Left ventricle myocardium superior (tissue), 1 donor: ENCODE results near the gene AMN. TPM values are rescaled to one million over a fixed set of nuclear protein-coding genes. Genes with fewer than 3 reads are reported as not detected.

Experiments used
- ATAC-seq: fragments of 200-7000 bp; cut with Tn5 transposase; one replicate; pipeline ENCODE4 v1.9.1; 2020; ENCODE audit warnings: mild to moderate bottlenecking, moderate library complexity
- DNase-seq: peaks from one replicate; pipeline ENCODE4 v3.0.0-alpha.2; 2020
- intact Hi-C: fragments of 100-400 bp; cut with micrococcal nuclease; formaldehyde crosslinking; loops from one replicate; pipeline ENCODE4 v1.11.0; 2022
- total RNA-seq: library from RNA; stranded (reverse); fragmentation: NEBNext Ultra II Directional; extraction: Animal tissue kit (Norgen Biotek cat#: 25700); gene quantifications from one replicate; pipeline ENCODE4 v1.2.1, GENCODE V29; 2021
- donor health status: DM: no; HTN: yes; CAD: no; lungs with severe emphysema.

Gene AMN
- total RNA-seq, 1 donor from 2014 or later: not detected

GRCh38 chr14:102939820-102940561, 17.5 kb downstream of the AMN start:
- intact Hi-C loops: no loop called here

DNA sequence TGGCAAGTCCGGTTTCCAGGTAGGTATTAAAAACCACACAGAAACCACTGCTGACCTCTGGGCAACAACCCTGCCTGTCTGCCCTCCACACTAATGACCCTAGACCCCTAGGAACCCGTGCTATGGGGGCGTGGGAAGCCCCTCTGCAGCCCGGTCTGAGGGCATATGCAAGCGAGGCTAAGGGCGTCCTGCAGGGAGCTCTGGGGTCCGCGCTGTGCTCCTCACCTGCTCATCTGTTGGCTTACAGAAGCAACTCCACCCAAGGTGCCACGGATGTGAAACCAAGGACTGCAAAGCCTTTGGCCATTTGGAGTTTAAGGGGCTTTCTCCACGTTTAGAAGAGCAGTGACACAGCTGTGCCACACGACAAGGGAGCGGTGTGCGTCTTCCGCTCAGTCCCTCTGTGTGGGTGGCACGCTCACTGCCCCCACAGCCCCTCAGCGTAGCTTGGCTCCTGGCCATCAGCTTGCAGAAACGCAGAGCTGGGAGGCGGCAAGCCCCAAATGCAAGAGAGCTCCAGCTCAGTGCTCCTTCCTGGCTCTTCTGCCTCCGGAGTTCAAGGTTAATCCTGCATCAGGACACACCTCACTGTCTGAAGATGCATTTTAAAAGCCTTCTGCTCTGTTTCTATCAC, 18.4 kb downstream of the AMN start:
- no peak for DNase-seq
- intact Hi-C loops: no loop called here
- ATAC-seq: no peak

More at GRCh38 chr14:102939820-102940561, 17.5 kb downstream of the AMN start:
- ATAC-seq (peak; percentile 30), DNase-seq (no peak)

DNA sequence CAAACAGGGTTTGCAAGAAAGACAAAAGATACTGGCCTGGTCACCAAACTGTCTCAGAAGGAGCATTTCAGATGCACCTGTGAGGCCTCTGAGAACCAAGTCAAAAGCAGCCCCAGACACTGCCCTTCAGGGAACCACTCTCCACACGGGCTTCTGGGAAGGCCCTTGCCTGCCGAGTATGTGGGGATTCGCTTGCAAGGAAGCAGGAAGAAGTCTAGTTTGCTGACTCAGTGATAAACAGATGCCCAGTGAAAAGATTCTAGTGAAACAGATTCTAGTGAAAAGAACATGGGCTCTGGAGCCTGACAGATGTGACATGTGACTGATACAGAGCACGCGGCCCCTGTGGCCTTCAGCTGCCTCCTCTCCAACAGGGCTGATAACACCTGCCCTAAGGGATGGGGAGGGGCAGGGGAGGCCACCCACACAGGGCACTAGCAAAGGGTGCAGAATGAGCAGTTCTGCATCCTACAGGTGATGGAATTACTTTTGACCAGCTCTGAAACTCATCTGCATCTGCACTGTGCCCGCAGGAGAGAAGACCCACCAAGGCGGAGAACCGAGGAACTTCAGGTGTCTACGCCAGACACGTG, 19.1 kb downstream of the AMN start:
- peak; percentile 54 for ATAC-seq
- DNase-seq: no peak
- intact Hi-C loops: no loop called here

DNA sequence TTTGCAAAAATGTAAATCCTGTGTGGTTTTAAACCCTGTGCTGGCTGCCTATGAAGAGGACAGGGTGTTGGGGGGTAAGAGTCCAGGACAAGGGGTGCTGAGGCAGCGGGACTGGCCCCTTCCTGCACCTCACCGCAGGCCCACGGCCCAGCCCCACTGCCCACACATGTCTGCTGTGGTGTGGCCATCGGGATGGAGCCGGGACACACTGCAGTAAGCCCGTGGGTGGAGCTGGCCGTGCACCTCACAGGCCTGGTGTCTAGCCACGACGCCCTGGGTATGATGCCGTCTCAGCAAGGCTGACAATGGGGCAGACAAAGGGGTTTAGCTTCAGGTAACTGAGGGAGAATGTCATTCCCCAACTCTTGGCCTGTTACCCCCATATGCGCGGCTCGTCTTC, 19.6 kb downstream of the AMN start:
- DNase-seq (no peak), ATAC-seq (no peak)
- intact Hi-C loops: no loop called here

DNA sequence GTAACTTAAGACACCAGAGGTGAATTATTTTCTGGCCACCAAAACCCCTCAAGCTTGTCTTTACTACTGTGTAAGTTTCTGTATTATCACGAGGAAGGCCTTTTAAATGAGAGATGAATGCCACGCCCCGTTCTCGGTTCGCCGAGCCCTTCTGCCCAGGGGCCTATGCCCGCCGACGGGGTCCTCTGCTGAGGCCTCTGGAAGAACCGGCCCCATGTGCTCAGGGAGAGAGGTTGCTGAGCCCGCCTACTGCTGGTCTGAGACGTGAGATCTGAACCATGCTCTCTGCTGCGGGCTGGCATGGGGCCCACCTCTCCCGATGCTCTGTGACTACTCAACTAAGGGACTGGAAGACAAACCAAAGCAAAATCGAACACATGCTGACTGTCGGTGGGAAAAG, 21.0 kb downstream of the AMN start:
- ATAC-seq (no peak), DNase-seq (no peak)
- intact Hi-C loops: no loop called here

- intact Hi-C loops: no loop called here
Measured at GRCh38 chr14:102943979-102944378, 21.5 kb downstream of the AMN start.

DNA sequence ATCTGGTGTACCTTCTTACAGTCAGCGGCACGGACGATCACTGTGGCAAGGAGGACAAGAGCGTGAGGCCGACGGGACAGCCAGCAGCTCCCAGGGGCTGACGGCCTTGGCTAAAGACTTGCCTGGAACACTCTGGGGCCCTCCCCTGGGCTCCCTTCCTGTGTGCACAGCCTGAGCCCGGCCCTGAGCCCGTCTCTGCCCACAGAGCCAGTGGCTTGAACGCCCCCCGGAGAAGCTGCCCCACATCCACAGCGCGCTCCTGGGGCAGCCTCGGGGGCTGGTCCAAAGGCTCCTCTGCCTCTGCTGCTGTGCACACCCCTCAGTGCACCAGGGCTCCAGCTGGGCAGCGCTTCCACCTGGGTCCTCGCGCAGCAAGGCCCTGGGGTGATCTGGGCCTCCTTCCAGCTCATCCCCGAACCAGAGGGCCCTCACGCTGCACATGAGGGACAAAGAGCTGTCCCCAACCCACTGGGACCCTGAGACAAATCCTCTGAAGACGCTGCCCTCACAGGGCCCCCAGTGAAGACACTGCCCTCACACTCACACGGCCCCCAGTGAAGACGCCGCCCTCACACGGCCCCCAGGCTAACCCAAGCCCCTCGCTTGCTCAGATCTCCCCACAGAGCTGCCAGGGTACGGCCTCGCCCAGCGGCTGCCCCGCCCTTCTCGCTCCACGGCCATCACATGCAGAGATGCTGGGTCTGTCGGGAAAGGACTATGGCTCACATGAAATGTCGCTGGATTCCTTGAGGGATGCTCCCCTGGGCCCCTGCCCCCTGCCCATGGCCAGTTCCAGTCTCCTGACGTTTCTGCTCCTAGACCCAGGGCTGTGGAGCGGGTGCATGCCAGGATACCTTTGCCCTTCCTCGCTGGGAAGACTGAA, 22.2 kb downstream of the AMN start:
- DNase-seq (no peak), ATAC-seq (no peak)
- intact Hi-C loops: no loop called here

More at GRCh38 chr14:102943979-102944378, 21.5 kb downstream of the AMN start:
- DNase-seq (no peak), ATAC-seq (no peak)

GRCh38 chr14:102945346-102946130, 23.1 kb downstream of the AMN start:
- intact Hi-C loops: no loop called here
- ATAC-seq (no peak), DNase-seq (no peak)

DNA sequence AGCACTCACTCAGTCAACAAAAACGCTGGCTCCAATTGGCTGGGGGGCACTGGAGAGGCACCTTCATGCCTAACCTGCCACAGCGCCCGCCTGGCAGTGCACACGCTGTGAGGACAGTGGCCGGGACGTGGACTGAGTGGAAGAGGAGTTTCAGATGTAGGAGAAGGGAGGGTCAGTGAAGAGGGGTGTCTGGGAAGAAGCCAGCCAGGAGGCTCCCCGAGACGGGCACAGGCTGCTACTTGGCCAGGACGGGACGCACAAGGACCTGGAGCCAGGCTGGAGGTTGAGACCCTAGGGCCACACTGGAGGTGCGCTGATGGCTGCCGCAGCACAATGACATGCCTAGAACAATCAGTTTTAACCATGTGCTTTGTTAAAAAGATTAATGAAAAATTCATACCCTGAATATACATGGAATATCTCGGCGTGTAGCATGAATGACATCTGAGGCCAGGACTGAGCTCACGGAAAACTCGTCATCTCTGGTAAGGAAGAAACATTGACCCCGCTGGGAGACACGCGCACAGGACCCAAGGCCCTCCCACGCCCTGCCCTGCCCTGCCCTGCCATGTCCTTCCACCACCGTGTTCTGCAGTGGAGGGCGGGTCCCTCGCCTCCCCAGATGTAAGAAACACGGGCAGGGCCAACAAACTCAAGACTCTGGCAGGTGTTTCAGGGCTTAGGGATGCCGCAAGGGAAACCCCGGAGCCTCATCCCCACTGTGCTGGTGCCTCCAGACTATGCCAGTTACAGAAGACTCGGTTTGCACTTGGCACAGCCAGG, 25.0 kb downstream of the AMN start:
- intact Hi-C loops: no loop called here
- DNase-seq: no peak
- no peak for ATAC-seq

GRCh38 chr14:102948698-102949061, 26.2 kb downstream of the AMN start:
- intact Hi-C loops: no loop called here
- DNase-seq: no peak
- ATAC-seq: no peak

- ATAC-seq: peak; percentile 5
- no peak for DNase-seq
- intact Hi-C loops: no loop called here
Measured at GRCh38 chr14:102949062-102949800, 26.8 kb downstream of the AMN start.

GRCh38 chr14:102949801-102950451, 27.5 kb downstream of the AMN start:
- ATAC-seq: peak; percentile 82
- intact Hi-C loops: no loop called here
- peak; percentile 80 for DNase-seq

DNA sequence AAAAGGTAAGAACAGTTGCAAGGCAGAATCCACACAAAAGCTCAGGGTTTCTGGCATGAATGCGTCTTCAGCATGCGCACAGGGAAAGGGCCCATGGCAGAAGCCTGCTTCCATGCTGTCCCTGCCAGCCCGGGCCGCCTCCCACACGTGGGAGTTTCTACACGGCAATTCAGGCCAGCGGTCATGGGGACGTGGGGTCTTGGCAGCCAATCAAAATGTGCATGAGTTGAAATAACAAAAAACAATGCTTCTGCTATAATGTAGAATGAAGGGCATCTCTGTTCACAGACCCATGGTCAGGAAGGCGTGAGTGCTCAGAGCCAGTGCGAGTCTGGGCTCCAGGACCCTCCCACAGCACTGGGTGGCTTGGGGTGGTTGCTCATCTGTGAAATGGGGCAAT, 28.6 kb downstream of the AMN start:
- intact Hi-C loops: no loop called here
- ATAC-seq: no peak
- no peak for DNase-seq

- intact Hi-C loops: no loop called here
- no peak for ATAC-seq
Measured at GRCh38 chr14:102951799-102952198, 29.3 kb downstream of the AMN start.

DNA sequence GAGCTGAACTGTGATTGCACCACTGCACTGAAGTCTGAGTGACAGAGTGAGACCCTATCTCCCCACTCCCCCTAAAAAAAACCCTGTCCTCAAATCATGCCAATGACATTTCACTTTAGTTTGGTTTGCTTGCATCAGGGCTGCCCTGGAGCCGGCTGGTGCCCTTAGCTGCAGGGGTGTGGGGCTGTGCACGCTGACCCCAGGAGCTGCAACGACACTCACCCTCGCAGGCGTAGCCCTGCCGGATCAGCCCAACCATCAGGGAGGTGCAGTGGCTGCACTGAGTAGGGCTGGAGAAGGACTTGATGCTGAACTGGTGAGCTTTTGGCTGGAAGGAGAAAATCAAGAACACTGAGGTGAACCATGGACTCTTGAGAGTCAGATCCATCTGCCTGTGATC, 29.8 kb downstream of the AMN start:
- no peak for DNase-seq
- intact Hi-C loops: no loop called here
- no peak for ATAC-seq

More at GRCh38 chr14:102951799-102952198, 29.3 kb downstream of the AMN start:
- no peak for DNase-seq

- no peak for DNase-seq
- intact Hi-C loops: no loop called here
- no peak for ATAC-seq
Measured at GRCh38 chr14:102953100-102953499, 30.6 kb downstream of the AMN start.
